SHP77 (cell line): ENCODE measurements around the gene RCAN3.
"Not testable (repeated sequence)": the region's sequence is repeated elsewhere in the genome, so short reads cannot be mapped to it uniquely, and the experiment has no call there.

ENCODE experiments used
- DNase-seq, 2 experiments: peaks; one replicate each; lab custom pipeline; 2025; lab: John Stamatoyannopoulos, UW

RCAN3 gene

GRCh38 chr1:24502709-24503058 lies at the start of gene RCAN3:
RCAN3 (plus strand) TSS chr1:24502836; CDS start chr1:24514373, 11,537 bp downstream.
- peak; percentile 77 to 88 for DNase-seq

DNA sequence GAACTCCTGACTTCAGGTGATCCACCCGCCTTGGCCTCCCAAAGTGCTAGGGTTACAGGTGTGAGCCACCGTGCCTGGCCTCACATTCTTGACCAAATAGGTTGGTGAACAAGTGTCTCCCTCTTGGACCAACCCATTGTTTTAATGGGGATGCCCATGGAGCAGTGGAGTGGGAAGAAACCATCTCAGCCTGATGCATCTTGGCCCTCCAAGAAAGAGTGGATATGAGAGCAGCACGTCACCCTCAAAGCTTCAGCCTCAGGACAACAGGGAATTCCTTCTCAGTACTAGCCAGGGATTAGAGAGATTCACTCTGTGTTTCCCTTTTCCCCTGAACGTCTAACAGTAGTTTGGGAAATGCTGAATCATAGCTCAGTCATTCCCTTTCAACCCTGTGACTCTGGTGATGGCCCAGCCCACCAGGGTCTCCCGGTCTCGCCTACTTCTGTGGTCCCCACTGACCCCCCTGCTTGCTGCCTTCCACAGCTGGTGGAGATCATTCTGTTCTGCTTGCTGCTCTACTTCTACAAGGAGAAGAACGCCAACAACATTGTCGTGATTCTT lies 49.6 kb upstream of the RCAN3 start:
- no peak for DNase-seq

- DNase-seq: no peak
Measured at GRCh38 chr1:24454673-24455072, 48.0 kb upstream of the RCAN3 start.

GRCh38 chr1:24455272-24455671 lies 47.4 kb upstream of the RCAN3 start:
- no peak for DNase-seq

DNA sequence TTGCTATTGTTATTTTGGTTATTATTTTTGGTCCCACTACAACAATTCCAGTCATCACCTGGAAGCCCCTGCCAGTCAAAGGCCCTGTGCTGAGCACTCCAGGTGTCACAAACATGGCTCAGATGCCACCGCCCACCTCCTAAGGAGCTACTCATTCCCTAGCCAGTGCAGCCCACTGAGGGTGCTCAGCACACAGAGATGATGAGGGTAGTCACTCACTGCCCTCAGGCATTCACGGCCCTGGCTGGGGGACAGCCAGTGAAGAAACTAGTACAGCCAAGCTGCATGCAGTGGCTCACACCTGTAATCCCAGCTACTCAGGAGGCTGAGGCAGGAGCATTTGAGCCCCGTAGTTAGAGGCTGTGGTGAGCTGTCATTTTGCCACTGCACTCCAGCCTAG lies 44.8 kb upstream of the RCAN3 start:
- DNase-seq: no peak

- DNase-seq: no peak
Measured at GRCh38 chr1:24459551-24460266, 42.9 kb upstream of the RCAN3 start.

DNA sequence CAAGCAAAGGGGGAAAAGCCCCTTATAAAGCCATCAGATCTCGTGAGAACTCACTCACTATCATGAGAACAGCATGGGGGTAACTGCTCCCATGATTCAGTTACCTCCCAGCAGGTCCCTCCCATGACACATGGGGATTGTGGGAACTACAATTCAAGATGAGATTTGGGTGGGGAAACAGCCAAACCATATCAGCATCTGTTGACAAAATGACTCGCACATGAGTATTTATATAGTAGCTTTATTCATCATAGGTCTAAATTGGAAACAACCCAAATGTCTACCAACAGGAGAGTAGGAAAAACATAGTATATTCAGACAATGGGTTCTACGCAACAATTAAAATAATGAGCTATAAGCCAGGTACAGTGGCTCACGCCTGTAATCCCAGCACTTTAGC lies 40.5 kb upstream of the RCAN3 start:
- not testable (repeated sequence) for DNase-seq

DNA sequence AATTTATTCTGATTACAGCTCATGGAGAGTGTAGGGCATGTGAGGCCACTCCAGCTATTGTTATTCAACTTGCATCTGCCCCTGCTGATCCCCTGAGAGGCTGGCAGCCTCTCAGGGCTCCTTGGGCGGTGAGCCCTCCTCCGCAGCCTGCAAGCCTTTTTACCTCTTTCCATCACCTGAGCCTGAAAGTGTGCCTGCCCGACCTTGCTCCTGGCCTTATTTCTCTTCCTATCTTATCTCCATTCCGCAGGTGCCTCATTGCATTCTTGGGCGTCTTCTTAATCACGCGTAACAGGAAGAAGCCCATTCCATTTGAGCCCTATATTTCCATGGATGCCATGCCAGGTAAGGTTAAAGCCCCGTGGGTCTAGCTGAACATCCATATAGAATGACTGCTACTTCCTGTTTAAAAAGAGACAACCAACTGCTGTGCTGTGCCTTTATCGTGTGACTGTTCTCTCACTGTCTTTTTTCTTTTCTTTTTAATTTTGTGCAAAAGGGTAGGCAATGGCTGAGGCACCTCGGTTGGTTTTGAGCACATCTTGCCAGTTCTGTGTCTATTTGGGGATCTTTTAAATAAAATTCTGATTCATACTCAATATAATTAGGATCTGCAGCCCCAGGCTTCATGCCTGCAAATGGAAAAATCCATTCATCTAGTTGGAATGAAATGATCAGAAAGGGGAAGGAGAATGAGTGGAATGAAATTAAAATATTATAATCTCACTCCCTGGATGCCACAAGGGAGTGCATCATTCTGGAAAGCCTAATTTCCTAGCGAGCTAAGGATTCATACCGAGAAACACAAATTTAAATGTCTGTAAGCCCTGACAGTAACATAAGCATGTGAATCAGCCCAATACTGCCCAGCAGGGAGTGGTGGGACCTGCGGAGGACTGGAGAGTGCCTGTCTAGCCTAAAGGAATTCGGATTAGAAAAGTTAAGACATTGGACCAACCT lies 38.6 kb upstream of the RCAN3 start:
- DNase-seq: no peak

DNA sequence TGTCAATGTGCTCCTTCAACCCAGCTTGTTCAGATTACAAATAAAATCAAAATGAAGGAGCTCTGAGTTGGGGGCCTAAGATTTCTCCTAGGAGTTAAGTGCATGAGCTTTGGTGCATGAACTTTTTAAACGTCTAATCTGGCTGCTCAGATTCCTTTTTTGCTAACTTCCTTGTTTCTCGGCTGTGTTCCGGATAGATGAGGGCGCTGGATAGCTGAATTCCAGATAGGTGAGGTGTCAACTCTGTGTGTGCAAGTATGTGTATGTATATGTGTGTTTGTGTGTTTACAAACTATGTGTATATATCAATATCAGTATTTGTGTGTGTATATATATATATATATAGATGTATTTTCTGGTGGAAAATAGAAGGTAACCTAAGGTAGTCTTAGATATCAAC lies 37.5 kb upstream of the RCAN3 start:
- DNase-seq: no peak

- DNase-seq: no peak
Measured at GRCh38 chr1:24465638-24466037, 37.0 kb upstream of the RCAN3 start.

DNA sequence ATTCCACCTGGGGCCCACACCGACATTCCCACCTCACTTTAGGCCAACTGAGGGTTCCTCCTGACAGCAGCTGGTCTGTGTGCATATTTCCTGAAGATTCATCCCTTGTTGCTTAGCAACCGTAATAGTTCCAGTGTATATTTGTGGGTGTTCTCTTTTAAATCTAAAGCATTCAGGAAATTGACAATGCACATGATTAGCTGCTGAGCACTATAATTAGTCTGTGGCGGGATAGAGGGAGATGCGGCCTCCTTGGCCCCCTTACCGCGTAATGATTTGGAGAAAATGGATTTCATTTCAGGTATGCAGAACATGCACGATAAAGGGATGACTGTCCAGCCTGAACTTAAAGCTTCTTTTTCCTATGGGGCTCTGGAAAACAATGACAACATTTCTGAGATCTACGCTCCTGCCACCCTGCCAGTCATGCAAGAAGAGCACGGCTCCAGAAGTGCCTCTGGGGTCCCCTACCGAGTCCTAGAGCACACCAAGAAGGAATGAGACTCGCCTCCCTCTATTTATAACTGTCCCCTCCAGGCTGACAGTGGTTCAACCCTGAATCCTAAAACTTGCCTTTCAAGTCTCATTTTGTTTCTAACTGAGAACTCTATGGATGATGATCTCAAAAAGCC lies 33.8 kb upstream of the RCAN3 start:
- no peak for DNase-seq

GRCh38 chr1:24470592-24470991 lies 32.0 kb upstream of the RCAN3 start:
- DNase-seq: no peak

DNA sequence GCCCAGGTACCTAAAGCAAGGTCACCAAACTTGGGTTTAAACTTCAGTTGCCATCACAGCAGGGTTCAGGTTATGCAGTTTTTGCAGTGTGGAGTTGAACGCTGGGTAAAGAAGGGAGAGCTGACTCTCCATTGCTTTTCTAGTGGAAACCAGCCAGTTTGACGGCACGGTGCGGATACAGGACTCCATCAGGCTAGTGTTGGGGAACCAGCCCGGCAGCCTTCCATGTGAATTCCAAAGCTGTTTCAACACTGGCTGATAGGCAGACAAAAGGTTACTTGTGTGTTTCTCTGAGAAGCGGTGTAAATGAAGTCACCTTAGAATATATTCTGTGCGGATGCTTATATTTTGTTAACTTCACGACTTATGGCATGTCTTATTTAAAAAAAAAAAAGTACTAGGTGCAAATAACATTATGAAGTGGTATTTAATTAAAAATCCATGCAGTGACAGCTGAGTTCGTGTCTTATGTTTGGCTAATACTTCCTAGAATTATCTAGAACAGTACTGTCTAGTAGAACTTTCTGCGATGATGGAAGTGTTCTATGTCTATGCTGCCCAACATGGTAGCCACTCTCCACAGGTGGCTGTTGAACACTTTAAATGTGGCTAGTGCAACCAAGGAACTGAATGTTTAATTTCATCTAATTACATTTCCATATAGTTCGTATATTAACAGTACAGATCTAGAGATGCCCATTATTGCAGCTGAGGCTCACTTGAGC lies 29.9 kb upstream of the RCAN3 start:
- no peak for DNase-seq

DNA sequence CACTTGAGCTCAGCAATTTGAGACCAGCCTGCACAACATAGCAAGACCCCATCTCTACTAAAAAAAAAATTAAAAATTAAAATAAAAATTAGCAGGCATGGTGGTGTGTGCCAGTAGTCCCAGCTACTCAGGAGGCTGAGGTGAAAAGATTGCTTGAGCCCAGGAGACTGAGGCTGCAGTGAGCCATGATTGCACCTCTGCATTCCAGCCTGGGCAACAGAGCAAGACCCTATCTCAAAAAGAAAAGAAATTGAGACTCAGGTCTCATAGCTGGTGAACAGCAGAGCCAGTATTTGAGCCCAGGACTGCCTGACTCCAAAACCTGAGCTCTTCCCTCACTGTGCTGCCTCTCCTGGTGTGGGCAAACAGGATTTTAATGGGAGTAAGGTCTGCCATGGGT lies 28.4 kb upstream of the RCAN3 start:
- DNase-seq: no peak

DNA sequence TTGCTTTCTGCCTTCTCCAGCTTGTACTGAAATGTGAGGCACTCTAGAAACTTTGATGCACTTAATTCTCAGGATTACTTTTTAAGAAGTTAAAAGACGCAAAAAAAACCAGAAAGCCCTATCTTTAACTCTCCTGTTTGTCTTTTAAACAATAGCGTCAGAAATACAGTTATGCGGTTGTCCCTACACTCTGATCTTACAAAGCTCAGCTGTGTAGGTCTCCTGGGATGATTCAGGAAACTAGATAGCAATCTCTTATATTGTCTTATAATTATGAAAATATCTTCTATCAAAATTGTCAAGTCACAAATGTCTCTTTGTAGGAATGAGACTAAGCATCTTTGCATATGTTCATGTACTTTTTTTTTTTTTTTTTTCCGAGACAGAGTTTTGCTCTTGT lies 26.9 kb upstream of the RCAN3 start:
- no peak for DNase-seq

- DNase-seq: no peak
Measured at GRCh38 chr1:24476571-24476970, 26.1 kb upstream of the RCAN3 start.

GRCh38 chr1:24477309-24477708 lies 25.3 kb upstream of the RCAN3 start:
- no peak for DNase-seq

GRCh38 chr1:24481101-24481500 lies 21.5 kb upstream of the RCAN3 start:
- no peak for DNase-seq

DNA sequence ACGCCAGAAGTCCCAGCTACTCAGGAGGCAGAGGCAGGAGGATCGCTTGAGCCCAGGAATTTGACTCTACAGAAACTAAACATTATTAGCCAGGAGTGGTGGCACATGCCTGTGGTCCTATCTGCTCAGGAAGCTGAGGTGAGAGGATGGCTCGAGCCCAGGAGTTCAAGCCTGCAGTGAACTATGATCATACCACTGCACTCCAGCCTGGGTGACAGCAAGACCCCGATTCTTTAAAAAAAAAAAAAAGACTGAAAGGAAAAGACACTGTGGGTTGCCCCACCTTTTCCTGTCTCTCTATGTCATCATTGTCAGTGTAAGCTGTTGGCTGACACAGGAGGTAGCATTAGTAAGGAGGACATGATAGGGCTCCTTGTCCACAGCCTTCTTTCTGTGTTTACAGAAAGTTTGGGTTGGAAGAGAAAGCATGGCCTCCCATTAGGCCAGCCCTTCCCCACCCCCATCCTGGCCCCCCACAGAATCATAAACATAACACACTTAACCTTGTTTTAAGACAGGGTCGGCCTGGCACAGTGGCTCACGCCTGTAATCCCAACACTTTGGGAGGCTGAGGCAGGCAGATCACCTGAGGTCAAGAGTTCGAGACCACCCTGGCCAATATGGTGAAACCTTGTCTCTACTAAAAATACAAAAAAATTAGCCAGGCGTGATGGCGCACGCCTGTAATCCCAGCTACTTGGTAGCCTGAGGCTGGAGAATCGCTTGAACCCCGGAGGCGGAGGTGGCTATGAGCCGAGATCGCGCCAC lies 20.6 kb upstream of the RCAN3 start:
- DNase-seq: no peak

DNA sequence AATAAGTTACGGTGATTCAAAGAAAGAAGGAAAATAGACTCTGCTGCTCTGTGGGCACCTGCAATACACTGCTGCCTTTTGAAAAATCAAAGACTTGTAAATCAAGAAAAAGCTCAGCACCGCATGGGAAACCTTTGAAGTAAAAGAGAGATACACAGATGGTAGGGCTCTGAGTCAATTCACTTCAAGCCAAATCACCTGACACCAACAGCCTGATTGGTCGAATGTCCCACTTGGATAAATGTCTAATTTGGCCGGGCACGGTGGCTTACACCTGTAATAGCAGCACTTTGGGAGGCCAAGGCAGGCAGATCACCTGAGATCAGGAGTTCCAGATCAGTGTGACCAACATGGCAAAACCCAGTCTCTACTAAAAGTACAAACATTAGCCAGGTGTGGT lies 19.2 kb upstream of the RCAN3 start:
- no peak for DNase-seq

- DNase-seq: no peak
Measured at GRCh38 chr1:24484199-24484598, 18.4 kb upstream of the RCAN3 start.
